ENCODE data around the gene MAGI2.

DNA sequence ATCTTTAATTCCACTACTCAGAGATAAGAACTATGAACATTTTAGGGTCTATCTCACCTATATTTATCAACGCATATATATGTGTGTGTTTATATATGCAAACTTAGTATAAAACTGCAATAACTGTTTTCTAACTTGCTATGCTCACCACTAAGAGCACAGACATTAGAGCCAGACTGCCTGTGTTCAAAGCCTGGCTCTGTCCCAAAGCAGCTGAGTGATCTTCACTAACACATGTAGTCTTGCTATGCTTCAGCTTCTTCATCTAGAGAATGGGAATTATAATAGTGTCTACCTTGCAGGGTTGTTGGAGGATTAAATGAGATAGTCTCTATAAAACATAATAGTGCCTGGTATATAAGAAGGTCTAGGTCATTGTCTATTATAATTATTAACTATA lies 165.5 kb downstream of the MAGI2 start:
- TF ChIP-seq, protein P1, sequence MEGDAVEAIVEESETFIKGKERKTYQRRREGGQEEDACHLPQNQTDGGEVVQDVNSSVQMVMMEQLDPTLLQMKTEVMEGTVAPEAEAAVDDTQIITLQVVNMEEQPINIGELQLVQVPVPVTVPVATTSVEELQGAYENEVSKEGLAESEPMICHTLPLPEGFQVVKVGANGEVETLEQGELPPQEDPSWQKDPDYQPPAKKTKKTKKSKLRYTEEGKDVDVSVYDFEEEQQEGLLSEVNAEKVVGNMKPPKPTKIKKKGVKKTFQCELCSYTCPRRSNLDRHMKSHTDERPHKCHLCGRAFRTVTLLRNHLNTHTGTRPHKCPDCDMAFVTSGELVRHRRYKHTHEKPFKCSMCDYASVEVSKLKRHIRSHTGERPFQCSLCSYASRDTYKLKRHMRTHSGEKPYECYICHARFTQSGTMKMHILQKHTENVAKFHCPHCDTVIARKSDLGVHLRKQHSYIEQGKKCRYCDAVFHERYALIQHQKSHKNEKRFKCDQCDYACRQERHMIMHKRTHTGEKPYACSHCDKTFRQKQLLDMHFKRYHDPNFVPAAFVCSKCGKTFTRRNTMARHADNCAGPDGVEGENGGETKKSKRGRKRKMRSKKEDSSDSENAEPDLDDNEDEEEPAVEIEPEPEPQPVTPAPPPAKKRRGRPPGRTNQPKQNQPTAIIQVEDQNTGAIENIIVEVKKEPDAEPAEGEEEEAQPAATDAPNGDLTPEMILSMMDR (IDR thresholded peaks at IDR 0.05), result no peak
- no peak for TF ChIP-seq POLR2A (IDR thresholded peaks at IDR 0.05)
